ENCODE data around the gene TTC21A.

Gene TTC21A

DNA sequence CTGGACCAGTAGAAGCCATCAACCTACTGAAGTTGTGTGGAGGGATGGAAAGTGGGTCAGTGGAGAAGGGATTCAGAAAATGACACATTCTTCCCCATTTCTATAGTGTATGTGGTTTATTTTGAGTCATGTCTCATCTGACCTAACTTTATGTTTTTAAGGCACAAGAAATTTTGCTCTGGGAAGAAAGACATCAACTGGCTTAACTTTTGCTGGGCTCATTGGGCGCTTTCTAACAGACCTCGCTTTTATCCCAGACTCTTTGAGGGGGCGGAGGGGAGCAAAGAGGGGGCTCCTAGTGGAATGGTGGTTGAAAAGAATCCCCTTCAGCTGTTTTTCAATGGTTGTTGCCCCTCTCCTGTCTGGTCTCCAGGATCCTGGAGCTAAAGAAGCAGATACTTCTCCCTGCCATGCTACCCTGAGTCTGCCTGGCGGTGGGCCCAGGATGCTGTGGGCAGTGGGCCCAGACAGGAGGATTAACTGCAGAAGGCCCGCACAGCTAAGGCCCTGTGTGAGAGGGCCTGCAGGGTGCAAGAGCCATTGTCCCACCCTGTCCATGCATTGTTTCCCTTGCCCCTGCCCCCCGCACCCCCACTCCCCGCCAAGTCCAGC is 31.4 kb downstream of the TTC21A start:
- TF ChIP-seq PAX5 (IDR thresholded peaks at IDR 0.05; ENCODE audit: insufficient read depth, low read length, severe bottlenecking): no peak
- no peak for TF ChIP-seq SPI1 (IDR thresholded peaks at IDR 0.05; ENCODE audit: low read depth, low read length)
- TF ChIP-seq TAF1 (IDR thresholded peaks at IDR 0.05; ENCODE audit: low read depth, low read length): no peak
- TF ChIP-seq POLR2AphosphoS5 (IDR thresholded peaks at IDR 0.05; ENCODE audit: low read depth, low read length): no peak
- no peak for TF ChIP-seq POLR2A (IDR thresholded peaks at IDR 0.05; ENCODE audit: low read depth, low read length)
- TF ChIP-seq POU2F2 (IDR thresholded peaks at IDR 0.05; ENCODE audit: low read depth, low read length): no peak
- DNase-seq (ENCODE audit: insufficient read length, low spot score): no peak
- no peak for FAIRE-seq

DNA sequence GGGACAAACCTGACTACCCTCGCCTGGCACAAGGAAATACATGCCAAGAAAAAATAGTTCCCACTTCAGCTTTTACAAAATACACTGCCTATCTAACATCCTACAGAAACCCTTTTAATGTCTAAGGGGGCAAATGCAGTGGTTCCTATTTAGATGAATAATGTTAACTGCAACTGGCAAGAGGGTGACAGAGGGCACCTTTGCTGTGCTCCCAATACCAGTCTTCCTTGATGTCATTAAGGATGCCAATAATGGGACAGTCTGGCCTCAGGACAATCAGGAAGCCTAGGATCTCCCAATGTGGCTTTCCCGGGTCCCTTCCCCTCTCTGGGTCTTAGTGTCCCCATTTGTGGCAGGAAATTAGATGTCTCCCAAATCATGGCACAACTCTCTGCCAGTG is 32.0 kb downstream of the TTC21A start:
- TF ChIP-seq POLR2A (IDR thresholded peaks at IDR 0.05; ENCODE audit: low read depth, low read length) (no peak; the same call in 1 of the 2 replicates), POU2F2 (IDR thresholded peaks at IDR 0.05; ENCODE audit: low read depth, low read length) (no peak), PAX5 (IDR thresholded peaks at IDR 0.05; ENCODE audit: insufficient read depth, low read length, severe bottlenecking) (no peak), POLR2AphosphoS5 (IDR thresholded peaks at IDR 0.05; ENCODE audit: low read depth, low read length) (no peak), SPI1 (IDR thresholded peaks at IDR 0.05; ENCODE audit: low read depth, low read length) (no peak), TAF1 (IDR thresholded peaks at IDR 0.05; ENCODE audit: low read depth, low read length) (no peak)
- no peak for FAIRE-seq
- DNase-seq (ENCODE audit: insufficient read length, low spot score): no peak

DNA sequence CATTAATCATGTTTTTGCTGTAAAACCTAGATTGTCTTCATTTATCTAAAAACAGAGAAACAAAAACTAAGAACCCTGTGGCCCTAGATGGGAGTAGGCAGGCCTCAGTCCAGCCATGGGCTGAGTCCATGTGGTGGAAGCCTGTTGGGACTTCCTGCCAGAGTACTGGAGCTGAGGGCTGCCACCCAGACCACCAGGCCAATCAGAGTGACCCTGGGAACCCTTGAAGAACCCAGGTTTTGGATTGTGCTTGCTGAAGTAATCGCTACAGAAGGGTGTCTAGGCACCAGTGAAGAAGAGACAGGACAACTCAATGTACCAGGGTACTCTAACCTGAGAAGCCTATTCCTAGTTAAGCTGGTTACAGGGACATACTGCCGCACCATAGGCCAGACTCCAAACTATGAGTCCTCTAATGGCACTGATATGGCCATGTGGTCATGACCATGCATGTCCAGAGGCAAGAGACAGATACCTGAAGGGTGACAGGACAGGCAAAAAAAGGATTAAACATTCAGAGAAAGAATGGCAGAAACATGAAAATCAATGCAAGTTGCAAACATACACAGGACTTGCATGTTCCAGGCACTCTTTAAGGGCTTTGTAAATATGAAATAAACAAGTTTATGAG is 33.0 kb downstream of the TTC21A start:
- DNase-seq (ENCODE audit: insufficient read length, low spot score): no peak
- TF ChIP-seq POU2F2 (IDR thresholded peaks at IDR 0.05; ENCODE audit: low read depth, low read length) (no peak), PAX5 (IDR thresholded peaks at IDR 0.05; ENCODE audit: insufficient read depth, low read length, severe bottlenecking) (no peak), TAF1 (IDR thresholded peaks at IDR 0.05; ENCODE audit: low read depth, low read length) (no peak), SPI1 (IDR thresholded peaks at IDR 0.05; ENCODE audit: low read depth, low read length) (no peak), POLR2AphosphoS5 (IDR thresholded peaks at IDR 0.05; ENCODE audit: low read depth, low read length) (no peak), POLR2A (IDR thresholded peaks at IDR 0.05; ENCODE audit: low read depth, low read length) (no peak; the same call in 1 of the 2 replicates)
- no peak for FAIRE-seq

DNA sequence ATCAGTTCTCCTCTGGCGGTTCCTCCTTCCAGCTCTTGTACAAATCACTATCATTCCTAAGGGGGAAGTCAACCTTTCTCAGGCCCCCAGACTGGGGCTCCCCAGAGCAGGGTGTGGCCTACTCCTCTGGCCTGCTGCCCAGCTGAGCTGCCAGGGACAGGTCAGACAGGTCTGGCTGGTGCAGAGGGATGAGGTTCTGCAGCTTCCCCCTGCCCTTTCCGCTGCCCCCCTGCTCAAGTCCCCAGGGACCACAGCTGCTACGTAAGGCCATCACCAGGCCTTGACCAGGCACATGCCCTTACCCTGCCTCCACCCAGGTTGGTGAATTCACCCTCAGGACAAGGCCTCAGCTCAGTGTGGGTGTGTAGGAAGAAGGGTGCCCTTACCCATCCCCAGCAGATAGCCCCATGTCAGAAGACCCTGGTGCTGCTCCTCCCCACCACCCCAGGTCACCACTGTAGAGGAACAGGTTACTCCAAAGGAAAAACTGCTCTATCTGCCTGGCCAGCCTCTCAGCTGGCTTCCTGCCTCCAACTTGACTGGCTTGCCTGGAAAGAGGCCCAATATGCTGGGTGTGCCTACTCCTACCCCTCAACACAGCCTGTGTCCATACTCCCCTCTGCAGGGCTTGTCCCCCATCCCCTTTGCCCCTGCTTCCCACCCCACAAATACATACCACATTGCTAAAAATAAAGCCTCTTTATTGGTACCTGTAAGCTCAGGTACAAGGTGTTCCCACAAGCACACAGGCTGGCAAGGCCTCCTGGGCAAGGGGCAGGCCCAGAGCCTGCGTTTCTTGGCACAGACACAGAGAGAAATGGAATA is 33.9 kb downstream of the TTC21A start:
- FAIRE-seq (no peak), DNase-seq (ENCODE audit: insufficient read length, low spot score) (no peak)
- TF ChIP-seq POLR2AphosphoS5 (IDR thresholded peaks at IDR 0.05; ENCODE audit: low read depth, low read length) (peak; percentile 63), SPI1 (IDR thresholded peaks at IDR 0.05; ENCODE audit: low read depth, low read length) (no peak), POU2F2 (IDR thresholded peaks at IDR 0.05; ENCODE audit: low read depth, low read length) (no peak; the same call in 1 of the 2 replicates), TAF1 (IDR thresholded peaks at IDR 0.05; ENCODE audit: low read depth, low read length) (no peak), PAX5 (IDR thresholded peaks at IDR 0.05; ENCODE audit: insufficient read depth, low read length, severe bottlenecking) (no peak), POLR2A (IDR thresholded peaks at IDR 0.05; ENCODE audit: low read depth, low read length) (peak; percentile 11)

DNA sequence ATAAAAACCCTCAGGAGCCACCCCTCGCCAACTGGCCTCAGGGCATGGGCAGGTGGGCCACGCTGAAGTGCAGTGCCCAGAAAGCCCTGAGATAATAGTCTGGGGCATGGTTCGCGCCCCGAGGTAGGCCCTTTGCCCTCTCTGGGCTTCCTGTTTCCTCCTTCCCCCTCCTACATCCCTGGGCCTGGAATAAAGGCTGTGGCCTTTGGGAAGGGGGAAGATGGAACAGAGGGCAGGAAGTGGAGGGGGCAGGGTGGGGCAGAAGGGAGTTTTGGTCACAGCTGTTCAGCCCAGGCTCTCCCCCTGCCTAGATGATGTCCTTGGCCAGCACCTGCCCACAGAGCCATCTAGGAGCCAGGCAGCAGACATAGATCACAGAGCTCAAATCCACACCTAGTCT is 34.6 kb downstream of the TTC21A start:
- DNase-seq (ENCODE audit: insufficient read length, low spot score) (no peak), FAIRE-seq (no peak)
- TF ChIP-seq TAF1 (IDR thresholded peaks at IDR 0.05; ENCODE audit: low read depth, low read length): no peak

DNA sequence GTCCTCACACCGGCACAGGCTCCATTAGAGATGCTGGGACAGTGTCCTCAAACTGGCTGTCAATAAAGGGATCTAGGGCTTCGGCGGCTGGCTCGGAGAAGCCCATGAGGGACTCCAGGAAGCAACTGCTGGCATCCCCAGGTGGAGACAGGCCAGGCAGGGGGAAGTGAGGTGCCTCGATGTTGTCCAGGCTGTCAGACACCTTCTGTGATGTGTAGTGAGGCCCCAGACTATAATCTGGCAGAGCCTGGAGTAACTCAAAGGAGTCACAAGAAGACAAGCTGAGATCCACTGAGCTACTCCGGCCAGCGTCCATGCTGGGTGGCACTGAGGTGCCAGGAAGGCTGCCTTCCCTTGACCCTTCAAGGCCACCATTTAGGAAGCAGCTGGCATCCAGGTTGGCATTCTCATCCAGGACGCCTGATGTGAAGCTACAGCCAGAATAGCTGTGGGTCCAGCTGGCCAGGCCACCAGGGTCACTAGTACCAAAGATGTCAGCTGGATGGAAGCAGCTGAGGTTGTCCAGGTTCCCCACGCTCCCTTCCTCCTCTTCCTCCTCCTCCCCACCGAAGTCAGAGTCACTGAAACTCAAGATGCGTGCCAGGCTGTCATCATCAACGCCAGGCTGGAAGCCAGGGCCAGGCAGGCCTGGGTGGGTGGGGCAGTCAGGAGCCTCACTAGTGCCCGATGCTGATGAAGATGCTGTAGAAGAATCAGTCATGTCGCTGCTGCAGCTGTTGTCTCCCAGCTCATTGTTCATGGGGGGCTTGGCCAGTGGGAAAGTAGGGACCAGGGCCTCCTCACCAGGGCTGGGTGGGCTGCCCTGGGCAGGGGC is 35.8 kb downstream of the TTC21A start:
- FAIRE-seq (no peak), DNase-seq (ENCODE audit: insufficient read length, low spot score) (no peak)
- TF ChIP-seq SPI1 (IDR thresholded peaks at IDR 0.05; ENCODE audit: low read depth, low read length) (no peak), POLR2A (IDR thresholded peaks at IDR 0.05; ENCODE audit: low read depth, low read length) (no peak)

DNA sequence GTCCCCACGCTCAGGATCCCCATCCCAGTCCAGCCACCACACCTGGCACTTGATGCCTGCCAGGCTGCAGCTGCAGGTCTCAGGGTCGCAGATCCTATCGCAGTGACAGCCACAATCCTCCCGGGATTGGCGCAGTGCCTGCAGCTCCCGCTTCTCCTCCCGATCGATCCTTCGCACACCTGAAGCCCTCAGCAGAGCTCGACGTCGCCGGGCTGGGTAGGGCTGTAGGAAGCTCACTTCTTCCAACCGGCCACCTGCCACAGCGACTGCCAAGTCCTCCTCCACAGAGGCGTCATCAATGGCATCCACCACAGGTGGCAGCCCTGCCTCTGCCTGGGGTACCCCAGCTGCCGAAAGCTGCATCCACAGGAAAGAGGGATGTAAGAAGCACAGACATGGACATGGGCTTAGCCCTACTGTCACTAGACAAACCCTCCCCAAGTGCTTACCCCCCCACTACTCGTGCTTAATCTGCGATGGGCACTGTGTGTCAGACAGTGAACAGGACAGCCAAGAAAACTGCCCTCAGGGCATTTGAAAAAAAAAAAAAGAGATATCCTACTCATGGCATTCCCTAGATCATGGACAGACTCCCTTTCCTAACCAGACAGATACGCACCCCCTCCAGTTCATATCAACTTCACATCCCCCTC is 36.7 kb downstream of the TTC21A start:
- FAIRE-seq: no peak

DNA sequence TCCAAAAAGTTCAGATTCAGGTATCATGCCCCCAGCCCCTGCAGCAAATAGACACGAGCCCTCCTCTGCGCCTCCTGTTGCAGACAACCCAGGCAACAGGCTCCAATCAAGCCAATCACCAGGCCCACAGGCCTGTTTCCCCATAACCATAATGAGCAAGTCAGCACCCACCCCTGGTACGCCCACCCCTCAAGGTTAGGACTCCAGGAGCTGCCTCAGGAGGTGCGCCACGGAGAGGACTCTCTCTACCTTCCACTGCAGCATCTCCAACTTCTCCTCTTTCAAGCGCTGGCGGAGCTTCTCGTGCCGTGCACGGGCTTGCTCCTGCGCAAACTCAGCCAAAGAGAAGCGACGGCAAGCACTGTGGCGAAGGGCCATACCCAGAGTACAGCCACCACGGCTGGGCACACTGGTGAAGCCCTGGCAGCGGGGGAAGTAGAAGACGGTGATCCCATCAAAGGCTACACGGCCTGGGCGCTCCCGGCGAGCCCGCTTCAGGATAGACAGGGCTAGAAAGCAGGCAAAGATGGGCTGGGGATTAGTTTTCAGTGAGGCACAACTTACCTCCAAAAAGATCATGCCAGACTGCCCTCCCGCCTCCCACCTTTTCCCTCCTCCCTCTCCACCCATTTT is 37.4 kb downstream of the TTC21A start:
- TF ChIP-seq POU2F2 (IDR thresholded peaks at IDR 0.05; ENCODE audit: low read depth, low read length) (no peak), PAX5 (IDR thresholded peaks at IDR 0.05; ENCODE audit: insufficient read depth, low read length, severe bottlenecking) (no peak), POLR2AphosphoS5 (IDR thresholded peaks at IDR 0.05; ENCODE audit: low read depth, low read length) (no peak), POLR2A (IDR thresholded peaks at IDR 0.05; ENCODE audit: low read depth, low read length) (no peak), TAF1 (IDR thresholded peaks at IDR 0.05; ENCODE audit: low read depth, low read length) (no peak), SPI1 (IDR thresholded peaks at IDR 0.05; ENCODE audit: low read depth, low read length) (no peak)
- FAIRE-seq: no peak

More for the DNA sequence above, 36.7 kb downstream of the TTC21A start:
- no peak for DNase-seq (ENCODE audit: insufficient read length, low spot score)
- no peak for TF ChIP-seq TAF1 (IDR thresholded peaks at IDR 0.05; ENCODE audit: low read depth, low read length)
- TF ChIP-seq SPI1 (IDR thresholded peaks at IDR 0.05; ENCODE audit: low read depth, low read length): no peak
- TF ChIP-seq POLR2A (IDR thresholded peaks at IDR 0.05; ENCODE audit: low read depth, low read length): no peak
- TF ChIP-seq POLR2AphosphoS5 (IDR thresholded peaks at IDR 0.05; ENCODE audit: low read depth, low read length): no peak
- no peak for TF ChIP-seq POU2F2 (IDR thresholded peaks at IDR 0.05; ENCODE audit: low read depth, low read length)
- TF ChIP-seq PAX5 (IDR thresholded peaks at IDR 0.05; ENCODE audit: insufficient read depth, low read length, severe bottlenecking): no peak

More for the DNA sequence above, 37.4 kb downstream of the TTC21A start:
- no peak for DNase-seq (ENCODE audit: insufficient read length, low spot score)

Measured in GM12891 (cell line).